NB4 (cell line): ENCODE data around the gene DKC1.

Experiments used
- DNase-seq: peaks from one replicate; pipeline ENCODE4 v3.0.0; 2010; ENCODE audit warnings: low read depth
- H3K4me3 ChIP-seq: one replicate; pipeline ENCODE4 v1.5.1; 2011; ENCODE audit warnings: mild to moderate bottlenecking, low read depth, low read length, moderate library complexity
- CTCF ChIP-seq: IDR thresholded peaks from one replicate; pipeline ENCODE4 v1.5.1; 2012; ENCODE audit warnings: low read depth, low read length
- MAX ChIP-seq: IDR thresholded peaks from 2 replicates; pipeline ENCODE4 v1.6.1; 2011; ENCODE audit warnings: low read depth, low read length
- MYC ChIP-seq: IDR thresholded peaks from 2 replicates; pipeline ENCODE4 v1.6.1; 2011; ENCODE audit warnings: low read depth, low read length
- POLR2A ChIP-seq: IDR thresholded peaks from 2 replicates; pipeline ENCODE4 v1.6.1; 2011; ENCODE audit warnings: mild to moderate bottlenecking; ENCODE audit not compliant: insufficient read length; ENCODE audit errors: extremely low read depth

DKC1 gene

GRCh38 chrX:154719132-154719675 is 43.5 kb upstream of the DKC1 start:
- H3K4me3 ChIP-seq, result peak overlapping the region; percentile 21
- TF ChIP-seq MAX (no peak), MYC (0 out of 2 replicates have a peak, but pooled peaks have one; percentile 43), POLR2A (no peak), CTCF (no peak)
- peak; percentile 79 for DNase-seq

- no peak overlapping the region for H3K4me3 ChIP-seq
- DNase-seq, result no peak
- TF ChIP-seq POLR2A (no peak), CTCF (no peak), MYC (no peak), MAX (no peak)
Observed at GRCh38 chrX:154720067-154720466, 42.6 kb upstream of the DKC1 start.

- TF ChIP-seq POLR2A, result no peak
- no peak for TF ChIP-seq MAX
- no peak for TF ChIP-seq MYC
- no peak for TF ChIP-seq CTCF
- no peak for DNase-seq
- no peak overlapping the region for H3K4me3 ChIP-seq
Observed at GRCh38 chrX:154721155-154721554, 41.5 kb upstream of the DKC1 start.

DNA sequence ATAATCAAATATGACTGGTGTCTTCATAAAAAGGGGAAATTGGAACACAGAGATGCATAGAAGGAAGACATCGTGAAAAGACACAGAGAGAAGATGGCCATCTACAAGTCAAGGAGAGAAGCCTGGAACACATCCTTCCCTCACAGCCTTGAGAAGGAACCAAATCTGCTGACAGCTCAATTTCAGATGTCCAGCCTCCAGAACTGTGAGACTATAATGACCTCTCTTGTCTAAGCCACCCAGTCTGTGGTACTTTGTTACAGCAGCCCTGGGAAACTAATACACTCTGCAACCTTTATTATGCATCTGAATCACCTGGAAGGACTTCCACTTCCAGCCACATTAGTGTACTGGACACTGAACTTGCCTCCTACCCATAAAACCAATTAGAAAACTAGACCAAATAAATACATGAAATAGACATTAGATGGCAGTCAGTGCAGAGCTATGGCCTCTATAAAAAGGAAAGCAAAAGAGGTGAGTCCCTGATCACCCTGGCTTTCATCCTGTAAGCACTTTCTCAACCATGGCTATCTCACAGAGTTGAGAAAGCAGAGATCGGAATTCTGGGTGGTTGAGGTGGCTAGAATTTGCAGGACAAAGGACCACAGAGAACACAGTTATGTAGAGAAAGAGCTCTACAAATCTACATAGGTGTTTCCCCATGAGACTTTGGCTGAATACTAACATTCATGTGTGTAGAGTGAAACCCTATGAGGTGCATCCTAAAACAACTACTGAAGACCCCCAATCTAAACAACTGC is 37.5 kb upstream of the DKC1 start:
- DNase-seq, result peak; percentile 18
- no peak overlapping the region for H3K4me3 ChIP-seq
- TF ChIP-seq MYC (no peak), POLR2A (no peak), MAX (no peak), CTCF (no peak)

- DNase-seq, result no peak
- no peak for TF ChIP-seq POLR2A
- TF ChIP-seq MAX, result no peak
- TF ChIP-seq CTCF, result no peak
- TF ChIP-seq MYC, result no peak
- no peak overlapping the region for H3K4me3 ChIP-seq
Observed at GRCh38 chrX:154727418-154727817, 35.2 kb upstream of the DKC1 start.
